HEK293 (cell line): ENCODE measurements around the gene C9orf40.

Experiments
- CTCF ChIA-PET: fragments of 350-600 bp; formaldehyde crosslinking; extraction: SDS; loops from one replicate; lab custom pipeline; 2021; ENCODE audit warnings: antibody characterized with exemption; lab: Yijun Ruan, JAX
- POLR2A ChIA-PET: fragments of 300-600 bp; formaldehyde crosslinking; extraction: SDS; loops from one replicate; lab custom pipeline; 2020; ENCODE audit warnings: antibody characterized with exemption, inconsistent platforms; lab: Yijun Ruan, JAX
- H3K27ac ChIP-seq: fragments of 200-500 bp; sonication (Bioruptor generic); 2 replicates; pipeline ENCODE4 v1.5.1; 2014; ENCODE audit warnings: low read depth, low read length, control low read depth, inconsistent platforms; ENCODE audit errors: extremely low read depth
- H3K36me3 ChIP-seq, 2 experiments: fragments of 200-500 bp in 1 of 2; sonication (Bioruptor generic) in 1 of 2; 1 replicate in 1 of 2; 2 replicates in 1 of 2; pipeline ENCODE4 v1.5.1; 2014 to 2017; ENCODE audit warnings: inconsistent platforms in 2 of 2, low read length in 2 of 2; ENCODE audit not compliant: control insufficient read depth in 2 of 2, insufficient read depth in 1 of 2
- H3K4me1 ChIP-seq: fragments of 200-500 bp; sonication (Bioruptor generic); 2 replicates; pipeline ENCODE4 v1.5.1; 2014; ENCODE audit warnings: mild to moderate bottlenecking, low read length, inconsistent platforms; ENCODE audit not compliant: control insufficient read depth, insufficient read depth
- H3K4me3 ChIP-seq: 2 replicates; pipeline ENCODE4 v1.5.1; 2011; ENCODE audit warnings: low read depth, mild to moderate bottlenecking, control low read depth, low read length, moderate library complexity
- H3K9me3 ChIP-seq: fragments of 200-500 bp; sonication (Bioruptor generic); 2 replicates; pipeline ENCODE4 v1.5.1; 2014; ENCODE audit warnings: low read depth, low read length, inconsistent platforms; ENCODE audit not compliant: control insufficient read depth, insufficient read depth
- GLI4 ChIP-seq: fragments of 450-650 bp; formaldehyde crosslinking; IDR thresholded peaks from 2 replicates; pipeline ENCODE4 v1.5.1; 2016; ENCODE audit warnings: missing biosample characterization, missing genetic modification characterization
- HOXD13 ChIP-seq: sonication (generic); formaldehyde crosslinking; IDR thresholded peaks from 2 replicates; pipeline ENCODE4 v1.8.0; 2022; ENCODE audit warnings: missing genetic modification reagents, borderline replicate concordance
- KLF10 ChIP-seq: fragments of 450-650 bp; IDR thresholded peaks from 2 replicates; pipeline ENCODE4 v1.5.1; 2018; ENCODE audit warnings: missing biosample characterization, mild to moderate bottlenecking, missing genetic modification characterization
- REPIN1 ChIP-seq: fragments of 450-650 bp; formaldehyde crosslinking; IDR thresholded peaks from 2 replicates; pipeline ENCODE4 v1.5.1; 2017; ENCODE audit warnings: missing biosample characterization, missing genetic modification characterization, low read depth
- SP2 ChIP-seq: fragments of 450-650 bp; formaldehyde crosslinking; IDR thresholded peaks from 2 replicates; pipeline ENCODE4 v1.5.1; 2016; ENCODE audit warnings: missing biosample characterization, missing genetic modification characterization
- ZNF114 ChIP-seq: fragments of 450-650 bp; formaldehyde crosslinking; IDR thresholded peaks from 2 replicates; pipeline ENCODE4 v1.5.0; 2017; ENCODE audit warnings: missing biosample characterization, missing genetic modification characterization
- ZNF121 ChIP-seq: fragments of 450-650 bp; formaldehyde crosslinking; IDR thresholded peaks from 2 replicates; pipeline ENCODE4 v1.5.1; 2016; ENCODE audit warnings: missing biosample characterization, missing genetic modification characterization
- ZNF133 ChIP-seq: fragments of 450-650 bp; formaldehyde crosslinking; IDR thresholded peaks from 2 replicates; pipeline ENCODE4 v1.5.1; 2016; ENCODE audit warnings: missing biosample characterization, missing genetic modification characterization
- ZNF157 ChIP-seq: fragments of 450-650 bp; formaldehyde crosslinking; IDR thresholded peaks from 2 replicates; pipeline ENCODE4 v1.5.1; 2016; ENCODE audit warnings: missing biosample characterization, missing genetic modification characterization
- ZNF184 ChIP-seq: fragments of 450-650 bp; IDR thresholded peaks from 2 replicates; pipeline ENCODE4 v1.5.1; 2018; ENCODE audit warnings: missing biosample characterization, mild to moderate bottlenecking, missing genetic modification characterization
- ZNF350 ChIP-seq: fragments of 450-650 bp; formaldehyde crosslinking; IDR thresholded peaks from 2 replicates; pipeline ENCODE4 v1.5.0; 2017; ENCODE audit warnings: missing biosample characterization, mild to moderate bottlenecking, missing genetic modification characterization
- ZNF48 ChIP-seq: fragments of 450-650 bp; formaldehyde crosslinking; IDR thresholded peaks from 2 replicates; pipeline ENCODE4 v1.5.1; 2016; ENCODE audit warnings: missing biosample characterization, missing genetic modification characterization
- ZNF610 ChIP-seq: fragments of 450-650 bp; formaldehyde crosslinking; IDR thresholded peaks from 2 replicates; pipeline ENCODE4 v1.5.1; 2016; ENCODE audit warnings: missing biosample characterization, missing genetic modification characterization, borderline replicate concordance
- ZNF624 ChIP-seq: fragments of 450-650 bp; formaldehyde crosslinking; IDR thresholded peaks from 2 replicates; pipeline ENCODE4 v1.5.1; 2017; ENCODE audit warnings: missing biosample characterization, missing genetic modification characterization
- ZNF654 ChIP-seq: fragments of 450-650 bp; formaldehyde crosslinking; IDR thresholded peaks from 2 replicates; pipeline ENCODE4 v1.5.1; 2016; ENCODE audit warnings: low read depth, missing biosample characterization, missing genetic modification characterization
- ZNF660 ChIP-seq: fragments of 450-650 bp; IDR thresholded peaks from 2 replicates; pipeline ENCODE4 v1.5.1; 2018; ENCODE audit warnings: missing biosample characterization, mild to moderate bottlenecking, missing genetic modification characterization
- ZNF768 ChIP-seq: fragments of 450-650 bp; formaldehyde crosslinking; IDR thresholded peaks from 2 replicates; pipeline ENCODE4 v1.5.1; 2018; ENCODE audit warnings: missing biosample characterization, mild to moderate bottlenecking, missing genetic modification characterization
- TF ChIP-seq, protein P1 (sequence below): fragments of 450-650 bp; formaldehyde crosslinking; IDR thresholded peaks from 2 replicates; pipeline ENCODE4 v1.5.1; 2016; ENCODE audit warnings: missing biosample characterization, missing genetic modification characterization
- TF ChIP-seq, protein P2 (sequence below): fragments of 450-650 bp; formaldehyde crosslinking; IDR thresholded peaks from 2 replicates; pipeline ENCODE4 v1.5.1; 2016; ENCODE audit warnings: missing biosample characterization, missing genetic modification characterization, borderline replicate concordance
- TF ChIP-seq, protein P3 (sequence below): fragments of 450-650 bp; formaldehyde crosslinking; optimal IDR thresholded peaks from 2 replicates; pipeline ENCODE3; 2016; ENCODE audit warnings: missing biosample characterization, mild to moderate bottlenecking, missing genetic modification characterization

C9orf40 gene

DNA sequence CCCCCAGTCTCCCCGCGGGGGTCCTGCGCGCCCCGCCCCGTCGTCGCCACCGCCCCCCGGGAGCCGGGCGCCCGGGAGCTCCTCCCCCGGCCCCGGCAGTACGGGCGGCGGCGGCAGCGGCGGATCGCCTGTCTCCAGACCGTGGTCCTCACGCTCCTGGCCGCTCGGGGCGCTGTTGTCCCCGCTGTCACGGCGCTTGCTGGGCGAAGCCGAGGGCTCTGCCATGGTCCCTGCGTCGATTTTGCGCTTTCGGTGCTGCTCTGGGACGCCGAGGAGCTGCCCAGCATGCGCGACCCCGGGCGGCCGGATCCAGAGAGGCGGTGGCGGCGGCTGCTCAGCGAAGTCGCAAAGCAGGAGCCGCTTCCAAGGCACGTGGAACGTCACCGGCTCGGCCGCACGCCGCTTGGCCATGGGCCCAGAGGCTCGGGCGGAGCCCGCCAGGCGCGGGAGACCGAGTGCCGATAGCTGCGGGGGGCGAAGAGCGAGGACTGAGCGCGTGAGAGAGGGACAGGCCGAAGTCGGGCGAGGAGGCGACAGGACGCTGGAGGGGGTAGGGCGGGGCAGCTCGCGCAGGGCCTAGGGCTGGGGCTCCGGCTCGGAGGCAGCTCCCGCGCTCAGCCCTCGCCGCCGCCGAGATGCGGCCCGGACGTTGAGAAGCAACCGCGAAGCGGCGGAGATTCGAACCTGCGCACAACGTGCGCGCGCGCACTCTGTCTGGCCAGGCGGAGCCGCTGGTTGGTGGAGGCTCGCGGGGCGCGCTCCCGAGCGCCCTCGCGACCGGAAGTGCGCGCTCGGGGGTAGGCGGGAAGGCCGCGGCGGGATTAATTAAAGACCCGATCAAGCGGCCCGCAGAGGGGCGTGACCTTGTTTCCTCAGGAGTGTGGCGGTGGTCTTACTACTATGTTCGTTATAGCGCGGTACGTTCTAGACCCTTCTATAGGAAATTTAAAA lies at the start of gene C9orf40 (continued):
- no peak for TF ChIP-seq ZNF133 (tag by site-specific recombination)
- no peak for TF ChIP-seq ZNF48 (tag by site-specific recombination)
- TF ChIP-seq ZNF610: 0 out of 2 replicates have a peak, but pooled peaks have one; percentile 47
- TF ChIP-seq, protein P1, sequence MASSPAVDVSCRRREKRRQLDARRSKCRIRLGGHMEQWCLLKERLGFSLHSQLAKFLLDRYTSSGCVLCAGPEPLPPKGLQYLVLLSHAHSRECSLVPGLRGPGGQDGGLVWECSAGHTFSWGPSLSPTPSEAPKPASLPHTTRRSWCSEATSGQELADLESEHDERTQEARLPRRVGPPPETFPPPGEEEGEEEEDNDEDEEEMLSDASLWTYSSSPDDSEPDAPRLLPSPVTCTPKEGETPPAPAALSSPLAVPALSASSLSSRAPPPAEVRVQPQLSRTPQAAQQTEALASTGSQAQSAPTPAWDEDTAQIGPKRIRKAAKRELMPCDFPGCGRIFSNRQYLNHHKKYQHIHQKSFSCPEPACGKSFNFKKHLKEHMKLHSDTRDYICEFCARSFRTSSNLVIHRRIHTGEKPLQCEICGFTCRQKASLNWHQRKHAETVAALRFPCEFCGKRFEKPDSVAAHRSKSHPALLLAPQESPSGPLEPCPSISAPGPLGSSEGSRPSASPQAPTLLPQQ (tag by site-specific recombination): peak; percentile 67; the same call in 1 of the 2 replicates
- TF ChIP-seq, protein P2, sequence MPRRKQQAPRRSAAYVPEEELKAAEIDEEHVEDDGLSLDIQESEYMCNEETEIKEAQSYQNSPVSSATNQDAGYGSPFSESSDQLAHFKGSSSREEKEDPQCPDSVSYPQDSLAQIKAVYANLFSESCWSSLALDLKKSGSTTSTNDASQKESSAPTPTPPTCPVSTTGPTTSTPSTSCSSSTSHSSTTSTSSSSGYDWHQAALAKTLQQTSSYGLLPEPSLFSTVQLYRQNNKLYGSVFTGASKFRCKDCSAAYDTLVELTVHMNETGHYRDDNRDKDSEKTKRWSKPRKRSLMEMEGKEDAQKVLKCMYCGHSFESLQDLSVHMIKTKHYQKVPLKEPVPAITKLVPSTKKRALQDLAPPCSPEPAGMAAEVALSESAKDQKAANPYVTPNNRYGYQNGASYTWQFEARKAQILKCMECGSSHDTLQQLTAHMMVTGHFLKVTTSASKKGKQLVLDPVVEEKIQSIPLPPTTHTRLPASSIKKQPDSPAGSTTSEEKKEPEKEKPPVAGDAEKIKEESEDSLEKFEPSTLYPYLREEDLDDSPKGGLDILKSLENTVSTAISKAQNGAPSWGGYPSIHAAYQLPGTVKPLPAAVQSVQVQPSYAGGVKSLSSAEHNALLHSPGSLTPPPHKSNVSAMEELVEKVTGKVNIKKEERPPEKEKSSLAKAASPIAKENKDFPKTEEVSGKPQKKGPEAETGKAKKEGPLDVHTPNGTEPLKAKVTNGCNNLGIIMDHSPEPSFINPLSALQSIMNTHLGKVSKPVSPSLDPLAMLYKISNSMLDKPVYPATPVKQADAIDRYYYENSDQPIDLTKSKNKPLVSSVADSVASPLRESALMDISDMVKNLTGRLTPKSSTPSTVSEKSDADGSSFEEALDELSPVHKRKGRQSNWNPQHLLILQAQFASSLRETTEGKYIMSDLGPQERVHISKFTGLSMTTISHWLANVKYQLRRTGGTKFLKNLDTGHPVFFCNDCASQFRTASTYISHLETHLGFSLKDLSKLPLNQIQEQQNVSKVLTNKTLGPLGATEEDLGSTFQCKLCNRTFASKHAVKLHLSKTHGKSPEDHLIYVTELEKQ: no peak
- TF ChIP-seq ZNF121 (tag by site-specific recombination): peak; percentile 39
- TF ChIP-seq KLF10 (tag by site-specific recombination): 0 out of 2 replicates have a peak, but pooled peaks have one; percentile 41
- TF ChIP-seq ZNF157 (tag by site-specific recombination): no peak
- no peak for TF ChIP-seq ZNF350
- TF ChIP-seq HOXD13 (CRISPR knock-in tag): no peak
- TF ChIP-seq ZNF114 (tag by site-specific recombination): no peak
- peak; percentile 78 for TF ChIP-seq SP2 (tag by site-specific recombination)
- peak; percentile 33; the same call in 1 of the 2 replicates for TF ChIP-seq ZNF660
- no peak for TF ChIP-seq ZNF768 (tag by site-specific recombination)
- TF ChIP-seq, protein P3, sequence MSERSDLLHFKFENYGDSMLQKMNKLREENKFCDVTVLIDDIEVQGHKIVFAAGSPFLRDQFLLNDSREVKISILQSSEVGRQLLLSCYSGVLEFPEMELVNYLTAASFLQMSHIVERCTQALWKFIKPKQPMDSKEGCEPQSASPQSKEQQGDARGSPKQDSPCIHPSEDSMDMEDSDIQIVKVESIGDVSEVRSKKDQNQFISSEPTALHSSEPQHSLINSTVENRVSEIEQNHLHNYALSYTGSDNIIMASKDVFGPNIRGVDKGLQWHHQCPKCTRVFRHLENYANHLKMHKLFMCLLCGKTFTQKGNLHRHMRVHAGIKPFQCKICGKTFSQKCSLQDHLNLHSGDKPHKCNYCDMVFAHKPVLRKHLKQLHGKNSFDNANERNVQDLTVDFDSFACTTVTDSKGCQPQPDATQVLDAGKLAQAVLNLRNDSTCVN (tag by site-specific recombination): peak; percentile 97
- TF ChIP-seq GLI4 (tag by site-specific recombination): no peak
- TF ChIP-seq REPIN1 (tag by site-specific recombination): no peak

DNA sequence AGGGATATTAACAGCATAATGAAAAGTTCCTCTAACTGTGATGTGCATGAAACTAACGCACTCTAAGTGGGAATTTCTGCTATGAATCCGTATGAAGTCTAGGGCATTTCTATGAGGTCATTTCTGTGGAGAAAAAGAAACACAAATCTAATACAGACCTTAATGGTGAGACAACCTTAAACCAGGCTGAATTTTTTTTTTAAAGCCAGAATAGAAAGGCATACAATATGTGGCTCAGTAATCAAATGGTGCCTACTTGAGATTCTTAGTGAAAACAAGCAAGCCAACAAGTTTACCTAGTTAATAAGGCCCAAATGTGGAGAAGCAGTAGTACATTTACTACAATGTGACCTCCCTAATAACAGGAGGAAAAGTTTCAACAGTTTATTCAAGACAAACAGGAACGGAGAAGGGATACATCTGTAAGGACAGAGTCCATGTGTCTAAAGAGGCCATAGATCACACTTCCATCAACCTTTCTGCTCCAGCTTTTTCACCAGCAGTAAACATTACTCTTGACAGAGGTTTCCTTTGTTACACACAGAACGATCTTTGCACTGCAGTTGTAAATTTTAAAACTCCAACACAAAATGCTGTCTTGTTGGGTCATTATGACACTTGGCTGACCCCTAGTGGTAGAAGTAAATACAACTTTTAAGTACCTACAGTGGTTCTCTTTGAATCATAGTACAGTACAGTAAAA lies 49.2 kb upstream of the C9orf40 start:
- H3K9me3 ChIP-seq: no peaks in the 10 kb centered on the region
- H3K4me1 ChIP-seq: no peaks in the 10 kb centered on the region
- TF ChIP-seq ZNF184: no peak
- peak; percentile 70 for TF ChIP-seq ZNF654
- no peak for TF ChIP-seq ZNF624 (tag by site-specific recombination)
- H3K27ac ChIP-seq: no peak overlapping the region
- H3K36me3 ChIP-seq: peaks cover 0 to 17% of the 10 kb centered on the region in 2 experiments; a peak in 2 of 3 replicates
- H3K4me3 ChIP-seq: no peak overlapping the region
- POLR2A ChIA-PET: no interaction called here
- CTCF ChIA-PET: interaction anchor here (0.6 to 12.1 kb wide), 16 partner anchors 8 to 647 kb away, joined by 3 to 207 read pairs (median 4); no protein-coding TSS in a partner anchor
